Activated CD4-positive, alpha-beta T cell treated with anti-CD3 and anti-CD28 coated beads for 4 hours (primary cell): ENCODE data around the gene BAD.
"Not testable (repeated sequence)": the region's sequence is repeated elsewhere in the genome, so short reads cannot be mapped to it uniquely, and the experiment has no call there.

ENCODE experiments used
- DNase-seq, 2 donors: peaks; one replicate each; pipeline ENCODE4 v3.0.0-alpha.2; 2020

BAD gene

DNA sequence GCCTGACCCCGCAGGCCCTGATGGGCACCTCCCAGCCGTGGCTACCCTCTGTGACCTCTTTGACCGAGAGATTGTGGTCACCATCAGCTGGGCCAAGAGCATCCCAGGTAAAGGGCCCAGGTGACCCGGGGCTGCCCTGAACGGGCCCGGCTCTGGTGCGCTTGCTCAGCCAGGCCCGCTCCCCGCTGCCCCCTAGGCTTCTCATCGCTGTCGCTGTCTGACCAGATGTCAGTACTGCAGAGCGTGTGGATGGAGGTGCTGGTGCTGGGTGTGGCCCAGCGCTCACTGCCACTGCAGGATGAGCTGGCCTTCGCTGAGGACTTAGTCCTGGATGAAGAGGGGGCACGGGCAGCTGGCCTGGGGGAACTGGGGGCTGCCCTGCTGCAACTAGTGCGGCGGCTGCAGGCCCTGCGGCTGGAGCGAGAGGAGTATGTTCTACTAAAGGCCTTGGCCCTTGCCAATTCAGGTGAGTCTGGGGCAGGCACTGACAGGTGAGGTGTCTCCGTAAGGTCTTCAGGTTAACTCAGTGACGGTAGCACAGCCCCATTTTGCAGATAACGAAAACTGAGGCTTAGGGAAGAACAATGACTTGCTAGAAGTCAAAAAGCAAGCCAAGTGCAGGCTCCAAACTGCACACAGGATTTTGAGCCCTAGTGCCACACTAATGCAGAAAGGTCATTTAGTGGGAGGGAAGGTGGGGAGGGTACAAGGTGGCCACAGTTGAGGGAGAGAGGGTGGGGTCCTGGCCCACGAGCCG is 30.5 kb upstream of the BAD start:
- no peak for DNase-seq

- no peak for DNase-seq
Measured at GRCh38 chr11:64314146-64314804, 29.8 kb upstream of the BAD start.

DNA sequence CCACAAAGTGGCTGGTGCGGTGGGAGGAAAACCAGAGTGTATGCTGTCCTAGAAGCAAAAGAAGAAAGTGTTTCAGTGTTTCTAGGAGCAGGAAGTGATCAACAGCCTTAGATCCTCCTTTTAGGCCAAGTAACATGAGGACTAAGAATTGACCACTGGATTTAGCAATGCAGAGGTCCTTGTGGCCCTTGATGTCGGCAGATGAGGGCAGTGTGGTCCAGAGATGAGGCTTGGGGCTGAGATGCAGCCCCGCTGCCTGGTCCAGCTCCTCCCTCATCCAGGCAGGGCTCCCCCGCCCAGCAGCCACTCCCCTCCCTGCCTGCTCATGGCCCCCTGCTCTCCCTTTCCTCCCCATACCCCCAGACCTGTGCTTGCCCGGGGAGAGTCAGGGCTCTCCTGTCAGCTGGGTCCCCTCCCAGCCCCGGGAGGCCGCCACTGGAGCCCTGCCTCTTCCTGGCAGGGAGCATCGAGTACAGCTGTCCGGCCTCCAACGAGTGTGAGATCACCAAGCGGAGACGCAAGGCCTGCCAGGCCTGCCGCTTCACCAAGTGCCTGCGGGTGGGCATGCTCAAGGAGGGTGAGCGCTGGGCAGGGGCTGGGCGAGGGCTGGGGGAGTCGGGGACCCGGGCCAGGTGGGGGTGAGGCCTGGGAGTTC is 29.2 kb upstream of the BAD start:
- no peak for DNase-seq

DNA sequence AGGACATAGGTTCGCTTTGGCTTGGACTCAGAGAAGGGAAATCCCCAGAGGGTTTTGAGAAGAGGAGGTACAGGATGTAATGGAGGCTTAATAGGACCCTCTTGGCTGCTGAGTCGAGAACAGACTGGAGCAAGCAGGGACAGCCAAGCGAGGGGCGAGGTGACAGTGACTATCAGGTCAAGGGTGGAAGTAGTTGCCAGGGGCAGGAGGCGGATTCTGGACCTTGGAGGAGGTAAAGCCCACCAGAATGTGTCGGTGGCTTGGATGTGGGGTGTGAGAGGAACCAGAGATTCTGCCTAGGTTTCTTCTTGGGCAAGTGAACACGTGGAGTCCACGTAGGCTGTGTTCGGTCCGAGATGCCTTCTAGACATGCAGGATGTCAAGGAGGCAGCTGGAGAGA is 28.5 kb upstream of the BAD start:
- no peak for DNase-seq

DNA sequence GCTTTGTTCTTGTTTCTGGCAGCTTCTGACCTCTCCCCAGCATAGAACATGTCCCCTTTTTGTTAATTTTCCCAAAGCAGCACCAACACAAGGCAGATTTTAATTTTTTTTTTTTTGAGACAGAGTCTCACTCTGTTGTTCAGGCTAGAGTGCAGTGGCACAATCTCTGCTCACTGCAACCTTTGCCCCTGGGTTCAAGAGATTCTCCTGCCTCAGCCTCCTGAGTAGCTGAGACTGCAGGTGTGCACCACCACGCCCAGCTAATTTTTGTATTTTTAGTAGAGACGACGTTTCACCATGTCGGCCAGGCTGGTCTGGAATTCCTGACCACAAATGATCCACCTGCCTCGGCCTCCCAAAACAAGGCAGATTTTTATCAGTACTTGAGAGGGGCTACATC is 23.3 kb upstream of the BAD start:
- not testable (repeated sequence) for DNase-seq

DNA sequence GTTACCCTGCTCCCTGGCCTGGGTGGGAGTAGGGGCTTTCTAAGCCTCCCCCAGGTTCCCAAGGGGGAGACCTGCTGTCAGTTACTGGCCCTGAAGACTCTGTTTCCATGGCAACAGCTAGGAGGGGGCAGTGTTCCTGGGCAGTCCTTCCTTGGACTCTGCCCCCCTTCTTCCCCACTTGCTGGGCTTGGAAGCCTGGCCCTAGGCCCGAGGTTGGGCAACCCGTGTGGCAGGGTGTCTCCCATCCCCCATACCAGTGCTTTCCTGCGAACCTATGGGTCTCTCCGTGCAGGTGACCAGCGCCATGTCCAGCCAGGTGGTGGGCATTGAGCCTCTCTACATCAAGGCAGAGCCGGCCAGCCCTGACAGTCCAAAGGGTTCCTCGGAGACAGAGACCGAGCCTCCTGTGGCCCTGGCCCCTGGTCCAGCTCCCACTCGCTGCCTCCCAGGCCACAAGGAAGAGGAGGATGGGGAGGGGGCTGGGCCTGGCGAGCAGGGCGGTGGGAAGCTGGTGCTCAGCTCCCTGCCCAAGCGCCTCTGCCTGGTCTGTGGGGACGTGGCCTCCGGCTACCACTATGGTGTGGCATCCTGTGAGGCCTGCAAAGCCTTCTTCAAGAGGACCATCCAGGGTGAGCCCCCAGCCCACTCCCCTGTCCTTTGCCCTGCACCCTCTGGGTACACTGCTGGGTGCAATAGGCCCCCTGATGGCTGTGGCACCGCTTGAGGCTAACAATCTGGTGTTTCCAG is 22.6 kb upstream of the BAD start:
- DNase-seq: no peak

GRCh38 chr11:64306563-64306875 is 22.1 kb upstream of the BAD start:
- DNase-seq: no peak

DNA sequence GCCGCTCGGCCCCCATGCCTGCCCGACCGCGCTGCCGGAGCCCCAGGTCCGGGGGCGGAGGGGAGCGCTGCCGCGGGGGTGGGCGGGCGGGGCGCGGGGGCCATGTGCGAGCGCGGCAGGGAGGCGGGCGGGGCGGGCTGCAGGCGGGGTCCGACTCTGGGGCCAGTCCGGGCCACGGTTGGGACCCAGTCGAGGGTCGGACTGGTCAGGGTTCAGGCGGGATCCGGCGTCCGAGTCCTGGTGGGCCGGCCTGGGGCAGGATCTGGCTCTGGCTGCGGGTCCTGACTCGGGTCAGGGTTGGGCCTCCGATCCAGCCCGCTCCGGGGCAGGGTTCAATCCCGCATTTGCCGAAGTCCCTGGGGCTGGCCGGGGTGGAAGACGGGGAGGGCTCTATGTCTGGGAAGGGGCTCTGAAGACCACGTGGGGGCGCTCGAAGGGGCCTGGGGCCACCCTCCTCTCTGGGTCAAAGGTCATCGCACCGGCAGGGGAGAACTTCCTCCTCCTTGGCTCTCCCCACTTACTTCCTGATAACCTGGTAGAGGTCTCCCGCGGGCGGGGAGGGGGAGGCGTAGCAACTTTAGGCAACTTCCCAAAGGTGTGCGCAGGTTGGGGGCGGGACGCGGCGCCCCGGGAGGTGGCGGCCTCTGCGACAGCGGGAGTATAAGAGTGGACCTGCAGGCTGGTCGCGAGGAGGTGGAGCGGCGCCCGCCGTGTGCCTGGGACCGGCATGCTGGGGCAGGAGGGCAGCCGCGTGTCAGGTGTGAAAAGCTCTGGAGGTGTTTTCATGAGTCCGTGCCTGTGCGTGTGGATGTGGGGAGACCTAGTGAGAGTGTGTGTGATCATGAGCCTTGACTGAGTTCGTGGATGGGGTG is 21.5 kb upstream of the BAD start:
- peak; percentile 76 to 79 for DNase-seq

- peak; percentile 100 for DNase-seq
Measured at GRCh38 chr11:64305075-64305690, 20.7 kb upstream of the BAD start, which contains the start of gene ESRRA. Gene ESRRA, plus strand, starts transcription at chr11:64305524. Its CDS starts 1,656 bp downstream, at chr11:64307180.

GRCh38 chr11:64304316-64305072 is 20.0 kb upstream of the BAD start:
- peak; percentile 94 to 95 for DNase-seq

GRCh38 chr11:64304032-64304315 is 19.5 kb upstream of the BAD start:
- DNase-seq: no peak

DNA sequence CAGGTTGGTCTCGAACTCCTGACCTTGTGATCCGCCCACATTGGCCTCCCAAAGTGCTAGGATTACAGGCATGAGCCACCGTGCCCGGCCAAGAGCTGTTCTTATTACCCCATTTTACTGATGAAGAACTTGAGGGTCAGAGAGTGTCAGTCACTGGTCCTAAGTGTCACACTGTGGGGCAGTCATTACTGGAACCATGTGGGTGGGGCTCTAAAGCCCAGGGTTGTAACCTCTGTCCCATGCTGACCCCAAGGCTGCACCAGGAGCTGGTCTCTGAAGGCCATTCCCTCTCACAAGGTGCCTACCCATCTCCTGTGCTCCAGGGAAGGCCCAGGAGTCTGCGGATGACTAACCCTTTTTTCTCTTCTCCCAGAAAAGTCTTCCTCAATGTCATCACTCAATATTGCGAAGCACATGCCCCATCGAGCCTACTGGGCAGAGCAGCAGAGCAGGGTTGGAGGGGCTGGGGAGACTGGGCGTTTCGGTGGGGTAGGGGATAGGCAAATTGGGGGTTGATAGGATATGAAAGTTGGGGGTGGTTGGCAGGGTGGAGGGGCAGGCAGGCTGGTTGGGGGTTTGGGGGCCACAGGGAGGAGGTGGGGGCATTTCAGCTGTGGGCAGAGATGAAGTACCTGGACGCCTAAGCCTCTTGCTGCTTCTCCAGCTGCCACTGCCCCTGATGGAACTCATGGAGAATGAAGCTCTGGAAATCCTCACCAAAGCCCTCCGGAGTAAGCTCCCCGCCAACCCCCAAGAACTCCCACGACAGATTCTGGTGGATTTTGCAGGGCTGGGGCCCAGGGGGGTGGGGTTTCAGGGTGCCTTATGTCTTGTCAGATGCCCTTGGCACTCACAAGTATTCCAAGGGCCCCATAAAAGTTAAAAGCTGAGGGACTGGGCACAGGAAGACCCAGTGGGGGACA is 18.9 kb upstream of the BAD start:
- no peak for DNase-seq

DNA sequence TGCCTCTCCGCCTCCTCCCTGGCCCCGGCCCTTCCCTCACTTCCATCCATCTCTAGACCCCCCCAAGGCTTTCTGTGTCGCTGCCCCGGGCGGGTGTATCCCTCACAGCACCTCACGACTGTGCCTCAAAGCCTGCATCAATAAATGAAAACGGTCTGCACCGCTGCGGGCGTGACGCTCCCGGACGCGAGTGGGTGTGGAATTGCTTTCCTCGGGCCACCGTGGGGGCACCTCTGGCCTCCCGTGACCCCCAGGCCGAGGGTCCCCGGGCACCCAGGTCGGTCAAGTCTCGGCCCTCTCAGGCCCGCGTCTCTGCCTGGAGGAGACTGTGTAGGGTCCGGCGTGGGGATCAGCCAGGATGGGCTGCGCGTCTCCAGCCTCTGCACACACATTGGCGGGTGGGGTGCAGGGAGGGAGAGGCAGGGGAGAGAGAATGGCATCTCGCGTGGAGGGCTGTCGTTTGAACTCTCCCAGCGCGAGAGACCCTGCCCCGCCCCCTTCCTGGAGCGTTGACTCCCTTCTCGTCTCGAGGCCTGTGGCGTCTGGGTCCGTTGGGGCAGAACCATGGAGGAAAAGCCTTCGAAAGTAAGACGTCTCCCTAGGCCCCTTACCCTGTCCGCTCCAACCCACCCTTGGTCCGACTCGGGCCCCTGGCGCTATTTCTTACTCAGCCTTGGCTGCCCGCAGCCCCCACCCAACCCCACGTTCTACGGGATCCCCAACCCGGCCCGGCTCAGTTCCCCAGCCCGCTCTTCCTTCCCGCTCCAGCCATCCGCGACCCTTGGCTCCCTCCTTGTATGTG is 15.6 kb upstream of the BAD start, which contains the start of gene CATSPERZ:
CATSPERZ (plus strand) TSS at position 512 of the 802 bp plus-strand sequence; CDS start at position 565, 53 bp downstream.
- DNase-seq: no peak

- no peak for DNase-seq
Measured at GRCh38 chr11:64298966-64299846, 14.7 kb upstream of the BAD start.

GRCh38 chr11:64297699-64298358 is 13.4 kb upstream of the BAD start:
- DNase-seq: no peak

DNA sequence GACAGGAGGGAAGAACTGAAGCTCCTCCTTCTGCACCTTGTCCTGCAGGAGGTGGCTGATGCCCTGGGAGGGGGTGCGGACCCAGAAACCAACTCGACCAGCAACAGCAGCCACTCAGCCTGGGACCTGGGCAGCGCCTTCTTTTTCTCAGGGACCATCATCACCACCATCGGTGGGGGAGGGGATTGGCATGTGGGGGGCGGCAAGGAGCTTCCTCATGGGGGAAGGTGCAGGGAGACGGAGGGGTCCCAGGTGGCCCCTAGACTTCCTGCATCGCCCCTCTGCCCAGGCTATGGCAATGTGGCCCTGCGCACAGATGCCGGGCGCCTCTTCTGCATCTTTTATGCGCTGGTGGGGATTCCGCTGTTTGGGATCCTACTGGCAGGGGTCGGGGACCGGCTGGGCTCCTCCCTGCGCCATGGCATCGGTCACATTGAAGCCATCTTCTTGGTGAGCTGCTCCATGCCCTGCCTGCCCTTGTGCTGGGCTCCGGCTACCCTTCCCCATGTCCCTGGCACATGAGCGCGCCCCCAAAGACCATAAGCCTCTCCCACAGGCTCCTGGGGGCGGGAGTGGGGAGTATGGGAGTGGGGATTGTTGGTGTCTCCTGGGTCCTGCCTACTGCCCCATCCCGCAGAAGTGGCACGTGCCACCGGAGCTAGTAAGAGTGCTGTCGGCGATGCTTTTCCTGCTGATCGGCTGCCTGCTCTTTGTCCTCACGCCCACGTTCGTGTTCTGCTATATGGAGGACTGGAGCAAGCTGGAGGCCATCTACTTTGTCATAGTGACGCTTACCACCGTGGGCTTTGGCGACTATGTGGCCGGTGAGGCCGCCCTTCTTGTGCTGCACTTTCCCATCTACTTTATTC is 12.6 kb upstream of the BAD start:
- DNase-seq: no peak

DNA sequence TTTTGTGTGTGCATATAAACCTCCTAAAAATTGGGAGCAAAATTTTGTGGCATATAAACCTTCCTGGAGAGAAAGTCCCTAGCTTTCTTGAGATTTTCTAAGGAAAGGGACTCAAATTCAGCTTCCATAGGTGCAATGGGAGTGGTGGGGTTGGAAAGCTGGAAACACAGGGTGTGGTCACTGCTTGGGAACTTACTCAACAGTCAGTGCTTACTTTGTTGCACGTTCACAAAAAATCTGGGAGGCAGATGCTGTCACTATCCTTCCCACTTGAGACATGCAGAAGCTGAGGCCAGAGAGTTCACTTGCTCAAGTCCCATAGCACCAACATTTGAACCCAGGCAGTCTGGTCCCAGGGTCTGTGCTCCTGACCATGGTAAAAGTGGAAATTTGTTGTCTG is 11.8 kb upstream of the BAD start:
- no peak for DNase-seq
